Measurements from ENCODE around the gene FLVCR2. TPM values are rescaled to one million over a fixed set of nuclear protein-coding genes. Genes with fewer than 3 reads are reported as not detected.

Gene FLVCR2
- polyA plus RNA-seq, 1 donor from 2014 or later = not detected

DNA sequence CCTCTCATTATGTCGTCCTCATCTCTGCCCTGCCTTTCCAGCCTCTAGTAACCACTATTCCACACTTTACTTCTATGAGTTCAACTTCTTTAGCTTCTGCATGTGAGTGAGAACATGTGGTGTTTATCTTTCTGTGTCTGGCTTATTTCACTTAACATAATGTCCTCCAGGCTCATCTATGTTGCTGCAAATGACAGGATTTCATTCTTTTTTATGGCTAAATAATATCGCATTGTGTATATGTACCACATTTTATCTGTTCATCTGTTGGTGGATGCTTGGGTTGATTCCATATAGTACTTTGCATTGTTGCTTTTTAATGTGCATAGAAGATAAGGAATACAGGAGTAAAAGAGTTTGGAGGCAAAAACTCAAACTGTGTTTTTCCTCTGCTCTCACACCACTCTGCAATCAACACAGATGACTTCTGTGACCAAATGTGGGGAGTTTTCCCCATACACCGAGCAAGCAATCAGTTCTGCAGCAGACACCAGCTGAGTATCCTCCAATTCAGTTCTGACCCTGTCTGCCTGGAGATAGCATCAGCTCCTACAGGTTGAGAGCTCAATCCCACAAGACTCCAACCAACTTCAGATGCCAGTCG, 24.6 kb upstream of the FLVCR2 start:
- Histone ChIP-seq H3K4me2 (ENCODE audit: low read length) (no peak overlapping the region), H3K79me2 (replicated peaks; ENCODE audit: insufficient read depth, low read length) (no peaks in the 10 kb centered on the region), H3K27ac (ENCODE audit: low read length) (no peak overlapping the region), H4K20me1 (ENCODE audit: insufficient read depth) (no peaks in the 10 kb centered on the region), H3K9me2 (ENCODE audit: insufficient read depth, low read length) (no peaks in the 10 kb centered on the region), H3K9me3 (ENCODE audit: low read length) (no peaks in the 10 kb centered on the region), H3K9ac (ENCODE audit: low read length) (no peak overlapping the region), H3F3A (ENCODE audit: insufficient read depth, low read length, poor library complexity, severe bottlenecking) (no peaks in the 10 kb centered on the region), H3K4me3 (ENCODE audit: low read length) (no peak overlapping the region), H2AFZ (ENCODE audit: low read depth, low read length) (no peak overlapping the region), H3K36me3 (ENCODE audit: insufficient read depth, low read length) (no peaks in the 10 kb centered on the region), H3K27me3 (ENCODE audit: insufficient read depth, low read depth, low read length) (no peaks in the 10 kb centered on the region)
- TF ChIP-seq POLR2AphosphoS5 (IDR thresholded peaks at IDR 0.05) (no peak), MXI1 (conservative IDR thresholded peaks at IDR 0.05; ENCODE audit: poor library complexity, severe bottlenecking) (no peak), EZH2 (IDR thresholded peaks at IDR 0.05; ENCODE audit: borderline replicate concordance, insufficient read depth, low read length, poor library complexity, severe bottlenecking) (no peak), TAF1 (IDR thresholded peaks at IDR 0.05; ENCODE audit: low read depth) (no peak), SMC3 (conservative IDR thresholded peaks at IDR 0.05; ENCODE audit: poor library complexity) (no peak), EP300 (conservative IDR thresholded peaks at IDR 0.05; ENCODE audit: poor library complexity, severe bottlenecking) (no peak), RAD21 (conservative IDR thresholded peaks at IDR 0.05) (no peak)
- TF ChIP-seq, protein P1, sequence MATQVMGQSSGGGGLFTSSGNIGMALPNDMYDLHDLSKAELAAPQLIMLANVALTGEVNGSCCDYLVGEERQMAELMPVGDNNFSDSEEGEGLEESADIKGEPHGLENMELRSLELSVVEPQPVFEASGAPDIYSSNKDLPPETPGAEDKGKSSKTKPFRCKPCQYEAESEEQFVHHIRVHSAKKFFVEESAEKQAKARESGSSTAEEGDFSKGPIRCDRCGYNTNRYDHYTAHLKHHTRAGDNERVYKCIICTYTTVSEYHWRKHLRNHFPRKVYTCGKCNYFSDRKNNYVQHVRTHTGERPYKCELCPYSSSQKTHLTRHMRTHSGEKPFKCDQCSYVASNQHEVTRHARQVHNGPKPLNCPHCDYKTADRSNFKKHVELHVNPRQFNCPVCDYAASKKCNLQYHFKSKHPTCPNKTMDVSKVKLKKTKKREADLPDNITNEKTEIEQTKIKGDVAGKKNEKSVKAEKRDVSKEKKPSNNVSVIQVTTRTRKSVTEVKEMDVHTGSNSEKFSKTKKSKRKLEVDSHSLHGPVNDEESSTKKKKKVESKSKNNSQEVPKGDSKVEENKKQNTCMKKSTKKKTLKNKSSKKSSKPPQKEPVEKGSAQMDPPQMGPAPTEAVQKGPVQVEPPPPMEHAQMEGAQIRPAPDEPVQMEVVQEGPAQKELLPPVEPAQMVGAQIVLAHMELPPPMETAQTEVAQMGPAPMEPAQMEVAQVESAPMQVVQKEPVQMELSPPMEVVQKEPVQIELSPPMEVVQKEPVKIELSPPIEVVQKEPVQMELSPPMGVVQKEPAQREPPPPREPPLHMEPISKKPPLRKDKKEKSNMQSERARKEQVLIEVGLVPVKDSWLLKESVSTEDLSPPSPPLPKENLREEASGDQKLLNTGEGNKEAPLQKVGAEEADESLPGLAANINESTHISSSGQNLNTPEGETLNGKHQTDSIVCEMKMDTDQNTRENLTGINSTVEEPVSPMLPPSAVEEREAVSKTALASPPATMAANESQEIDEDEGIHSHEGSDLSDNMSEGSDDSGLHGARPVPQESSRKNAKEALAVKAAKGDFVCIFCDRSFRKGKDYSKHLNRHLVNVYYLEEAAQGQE (IDR thresholded peaks at IDR 0.05; ENCODE audit: borderline replicate concordance) = no peak
- TF ChIP-seq, protein P2, sequence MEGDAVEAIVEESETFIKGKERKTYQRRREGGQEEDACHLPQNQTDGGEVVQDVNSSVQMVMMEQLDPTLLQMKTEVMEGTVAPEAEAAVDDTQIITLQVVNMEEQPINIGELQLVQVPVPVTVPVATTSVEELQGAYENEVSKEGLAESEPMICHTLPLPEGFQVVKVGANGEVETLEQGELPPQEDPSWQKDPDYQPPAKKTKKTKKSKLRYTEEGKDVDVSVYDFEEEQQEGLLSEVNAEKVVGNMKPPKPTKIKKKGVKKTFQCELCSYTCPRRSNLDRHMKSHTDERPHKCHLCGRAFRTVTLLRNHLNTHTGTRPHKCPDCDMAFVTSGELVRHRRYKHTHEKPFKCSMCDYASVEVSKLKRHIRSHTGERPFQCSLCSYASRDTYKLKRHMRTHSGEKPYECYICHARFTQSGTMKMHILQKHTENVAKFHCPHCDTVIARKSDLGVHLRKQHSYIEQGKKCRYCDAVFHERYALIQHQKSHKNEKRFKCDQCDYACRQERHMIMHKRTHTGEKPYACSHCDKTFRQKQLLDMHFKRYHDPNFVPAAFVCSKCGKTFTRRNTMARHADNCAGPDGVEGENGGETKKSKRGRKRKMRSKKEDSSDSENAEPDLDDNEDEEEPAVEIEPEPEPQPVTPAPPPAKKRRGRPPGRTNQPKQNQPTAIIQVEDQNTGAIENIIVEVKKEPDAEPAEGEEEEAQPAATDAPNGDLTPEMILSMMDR (IDR thresholded peaks at IDR 0.05; ENCODE audit: poor library complexity, severe bottlenecking) = no peak

DNA sequence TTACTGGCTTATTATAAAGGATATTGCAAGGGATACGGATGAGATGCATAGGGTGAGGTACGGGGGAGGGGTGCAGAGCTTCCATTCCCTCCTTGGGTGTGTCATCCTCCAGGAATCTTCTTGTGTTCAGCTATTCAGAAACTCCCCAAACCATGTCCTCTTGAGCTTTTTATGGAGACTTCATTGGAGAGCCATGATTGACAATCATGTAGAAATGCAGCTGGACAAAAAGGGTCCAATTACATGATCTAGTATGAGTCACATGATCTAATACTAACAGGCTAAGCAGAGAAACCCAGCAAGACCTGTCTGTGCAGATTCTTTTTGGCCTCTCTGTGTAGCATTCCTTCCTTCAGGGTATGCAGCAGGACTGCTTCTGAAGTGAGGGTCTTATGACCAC, 23.9 kb upstream of the FLVCR2 start:
- H3K4me2 ChIP-seq (ENCODE audit: low read length) = no peak overlapping the region
- TF ChIP-seq MXI1 (conservative IDR thresholded peaks at IDR 0.05; ENCODE audit: poor library complexity, severe bottlenecking) (no peak), TAF1 (IDR thresholded peaks at IDR 0.05; ENCODE audit: low read depth) (no peak), RAD21 (conservative IDR thresholded peaks at IDR 0.05) (no peak), POLR2AphosphoS5 (IDR thresholded peaks at IDR 0.05) (no peak), EZH2 (IDR thresholded peaks at IDR 0.05; ENCODE audit: borderline replicate concordance, insufficient read depth, low read length, poor library complexity, severe bottlenecking) (no peak), EP300 (conservative IDR thresholded peaks at IDR 0.05; ENCODE audit: poor library complexity, severe bottlenecking) (no peak), SMC3 (conservative IDR thresholded peaks at IDR 0.05; ENCODE audit: poor library complexity) (no peak)
- TF ChIP-seq, protein P1 (IDR thresholded peaks at IDR 0.05; ENCODE audit: borderline replicate concordance) = no peak
- TF ChIP-seq, protein P2 (IDR thresholded peaks at IDR 0.05; ENCODE audit: poor library complexity, severe bottlenecking) = no peak
- H3K9me2 ChIP-seq (ENCODE audit: insufficient read depth, low read length) = no peaks in the 10 kb centered on the region

More for the DNA sequence above, 23.9 kb upstream of the FLVCR2 start:
- Histone ChIP-seq H3K27me3 (ENCODE audit: insufficient read depth, low read depth, low read length) (no peaks in the 10 kb centered on the region), H3K36me3 (ENCODE audit: insufficient read depth, low read length) (no peaks in the 10 kb centered on the region), H4K20me1 (ENCODE audit: insufficient read depth) (no peaks in the 10 kb centered on the region), H3K4me3 (ENCODE audit: low read length) (no peak overlapping the region), H3K9me3 (ENCODE audit: low read length) (no peaks in the 10 kb centered on the region), H3K27ac (ENCODE audit: low read length) (no peak overlapping the region), H3F3A (ENCODE audit: insufficient read depth, low read length, poor library complexity, severe bottlenecking) (no peaks in the 10 kb centered on the region), H2AFZ (ENCODE audit: low read depth, low read length) (no peak overlapping the region), H3K9ac (ENCODE audit: low read length) (no peak overlapping the region), H3K79me2 (replicated peaks; ENCODE audit: insufficient read depth, low read length) (no peaks in the 10 kb centered on the region)

All from neural cell (in vitro differentiated cells).